GM21576 (cell line): ENCODE data around the gene NDUFAF2.

Source experiments
- ATAC-seq: cut with Tn5 transposase; IDR thresholded peaks from one replicate; pipeline ENCODE4 v1.9.1; 2021; ENCODE audit warnings: mild to moderate bottlenecking, moderate library complexity; ENCODE audit not compliant: unreplicated experiment

NDUFAF2 gene

GRCh38 chr5:61115968-61116367 is 171.0 kb downstream of the NDUFAF2 start:
- ATAC-seq: no peak

DNA sequence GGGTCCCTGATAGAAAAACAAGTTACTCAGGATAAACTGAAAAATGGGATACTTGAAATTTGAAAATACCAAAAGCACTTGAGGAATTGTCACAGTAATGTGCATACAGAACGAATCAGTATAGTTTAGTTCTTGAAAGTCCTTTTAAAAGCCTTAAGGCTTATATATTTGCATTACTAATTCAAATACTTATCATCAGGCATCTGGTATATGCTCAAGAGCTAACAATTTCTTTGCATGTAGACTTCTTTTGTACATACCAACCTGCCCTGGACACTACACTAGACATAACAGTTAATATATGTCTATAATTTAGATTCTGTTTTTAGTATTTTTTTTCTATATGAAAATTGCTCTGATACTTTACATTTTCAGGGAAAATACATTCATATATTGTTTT is 174.1 kb downstream of the NDUFAF2 start:
- ATAC-seq: no peak

DNA sequence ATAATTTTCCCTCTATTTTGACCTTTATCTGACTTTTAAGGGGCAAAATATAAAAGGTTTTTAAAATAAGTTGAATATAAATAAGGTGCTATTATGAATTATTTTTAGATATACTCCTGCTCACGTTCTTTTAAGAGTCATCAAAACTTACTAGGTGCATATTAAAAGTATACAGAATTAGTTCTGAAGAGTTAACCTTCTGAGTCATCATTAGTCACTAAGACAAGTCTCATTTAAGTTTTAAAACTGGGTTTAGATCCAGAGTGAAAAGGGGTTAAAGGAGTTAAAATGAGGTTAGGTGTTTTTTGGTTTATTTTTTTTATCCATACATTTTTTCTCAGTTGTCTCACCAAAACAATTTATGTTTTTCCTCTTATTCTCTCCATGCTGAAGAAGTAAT is 175.5 kb downstream of the NDUFAF2 start:
- no peak for ATAC-seq

DNA sequence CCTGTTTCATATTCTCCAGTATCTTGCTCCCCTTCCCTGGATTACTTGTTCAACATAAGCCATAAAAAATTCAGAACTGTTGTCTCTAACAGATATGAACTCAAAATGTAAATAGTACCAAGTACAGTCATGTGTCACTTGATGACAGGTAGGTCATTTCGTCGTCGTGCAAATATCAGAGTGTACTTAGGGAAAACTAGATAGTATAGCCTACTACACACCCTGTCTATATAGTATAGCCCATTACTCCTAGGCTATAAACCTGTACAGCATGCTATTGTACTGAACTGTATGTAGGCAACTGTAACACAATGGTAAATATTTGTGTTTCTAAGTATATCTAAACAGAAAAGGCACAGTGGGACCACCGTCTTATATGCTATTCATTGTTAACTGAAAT is 178.1 kb downstream of the NDUFAF2 start:
- ATAC-seq: no peak

GRCh38 chr5:61130289-61130688 is 185.3 kb downstream of the NDUFAF2 start:
- ATAC-seq: no peak

DNA sequence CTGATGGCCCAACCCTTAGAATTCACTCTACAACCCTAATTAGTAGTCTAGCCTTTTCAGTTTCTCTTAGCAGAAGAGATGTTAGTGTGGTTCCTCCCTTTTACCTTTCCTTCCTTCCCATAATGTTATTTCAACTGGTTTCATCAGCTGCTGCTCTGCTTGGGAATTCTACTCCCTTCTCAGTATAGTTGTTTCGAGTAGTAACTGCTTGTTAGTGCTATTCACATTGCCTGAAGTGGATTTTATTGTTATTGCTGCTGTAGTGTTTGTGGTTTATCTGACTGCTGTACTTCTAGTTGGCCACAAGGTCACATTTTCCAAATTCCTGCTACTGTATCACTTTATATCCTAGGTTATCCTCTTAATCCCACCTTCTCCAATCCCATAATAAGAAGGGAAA is 187.6 kb downstream of the NDUFAF2 start:
- ATAC-seq: no peak

DNA sequence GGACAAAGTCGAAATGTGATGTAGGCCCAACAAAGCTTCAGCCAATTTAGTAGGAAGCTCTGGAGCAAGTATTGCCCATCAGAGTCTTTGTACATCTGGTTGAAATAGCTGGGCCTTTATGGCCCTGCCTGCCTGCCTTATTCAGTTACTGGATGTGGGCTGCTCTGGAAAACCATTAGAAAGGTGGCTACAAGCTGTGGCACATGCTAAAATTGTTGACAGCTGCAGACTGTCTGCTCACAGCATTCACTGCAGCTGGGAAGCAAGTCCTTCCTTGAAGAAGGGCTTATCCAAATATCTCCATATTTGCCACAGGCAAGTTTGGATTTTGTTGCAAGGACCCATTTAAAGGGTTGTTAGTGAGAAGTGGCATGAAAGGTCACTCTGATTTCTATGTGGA is 192.8 kb downstream of the NDUFAF2 start:
- ATAC-seq: no peak

DNA sequence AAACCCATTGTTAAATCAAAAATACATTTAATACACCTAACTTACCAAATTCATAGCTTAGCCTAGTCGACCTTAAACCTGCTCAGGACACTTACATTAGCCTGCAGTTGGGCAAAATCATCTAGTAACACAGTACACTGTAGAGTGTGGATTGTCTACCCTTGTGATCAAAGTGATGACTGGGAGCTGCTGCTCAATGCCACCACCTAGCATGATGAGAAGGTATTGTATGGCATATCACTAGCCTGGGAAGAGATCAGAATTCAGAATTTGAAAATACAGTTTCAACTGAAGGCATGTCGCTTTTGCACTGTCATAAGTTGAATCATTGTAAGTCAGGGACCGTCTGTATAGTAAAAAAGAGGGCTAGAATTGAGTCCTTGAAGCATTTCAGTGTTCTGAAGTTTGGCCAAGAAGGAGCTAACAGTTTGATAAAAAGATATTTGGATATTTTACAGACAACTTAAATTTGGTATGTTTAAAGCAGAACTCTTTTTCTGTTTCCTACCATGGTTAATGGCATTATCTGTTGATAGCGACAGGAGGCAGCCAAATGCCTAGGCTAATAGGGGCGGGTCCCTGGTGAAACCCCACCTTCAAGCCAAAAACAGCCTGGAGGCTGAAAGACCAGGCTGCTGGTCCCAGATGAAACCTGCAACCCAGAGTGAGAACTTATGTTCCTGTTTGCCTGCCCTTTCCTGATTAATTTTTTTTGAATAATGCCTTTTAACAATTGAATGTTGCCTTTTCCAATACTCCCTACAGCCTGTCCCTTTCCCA is 194.3 kb downstream of the NDUFAF2 start:
- ATAC-seq: peak; percentile 55

- ATAC-seq: no peak
Observed at GRCh38 chr5:61139931-61140330, 194.9 kb downstream of the NDUFAF2 start.

DNA sequence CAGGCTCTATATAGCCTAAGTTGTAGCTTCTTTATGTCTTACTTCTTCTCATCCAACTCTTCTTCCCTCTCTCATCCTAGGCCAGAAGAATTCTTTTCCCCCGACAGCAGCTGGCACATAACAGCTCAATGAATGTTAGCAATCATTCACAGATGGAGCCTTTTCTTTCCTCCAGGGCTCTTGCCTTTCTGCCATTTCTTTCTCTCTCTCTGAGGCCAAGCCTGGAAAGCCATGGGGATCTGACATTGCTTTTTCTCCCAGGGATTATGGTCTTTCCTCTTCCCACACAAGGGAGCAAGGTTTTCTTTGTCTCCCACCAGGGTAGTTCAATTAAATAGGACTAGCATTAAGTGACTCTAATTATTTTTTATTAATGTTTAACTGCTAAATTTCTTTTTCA is 196.8 kb downstream of the NDUFAF2 start:
- no peak for ATAC-seq

DNA sequence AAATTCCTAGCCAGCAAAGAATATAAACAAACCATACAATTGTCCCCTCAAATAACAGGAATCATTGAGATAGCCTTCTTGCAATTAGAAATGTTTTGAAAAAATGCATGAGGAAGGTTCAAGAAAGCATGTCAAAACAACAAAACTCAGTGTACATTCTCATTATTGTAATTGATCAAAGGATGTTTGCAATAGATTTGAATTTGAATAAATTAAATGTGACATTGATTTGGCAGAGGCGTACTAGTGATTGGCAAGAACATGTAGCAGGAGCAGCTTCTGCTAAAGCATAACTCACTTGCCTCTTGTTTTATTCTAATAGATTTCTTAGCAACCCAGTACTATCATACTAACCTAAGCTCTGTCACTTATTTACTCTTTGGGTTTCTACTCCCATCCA is 197.4 kb downstream of the NDUFAF2 start:
- ATAC-seq: no peak

- no peak for ATAC-seq
Observed at GRCh38 chr5:61142811-61143210, 197.8 kb downstream of the NDUFAF2 start.

DNA sequence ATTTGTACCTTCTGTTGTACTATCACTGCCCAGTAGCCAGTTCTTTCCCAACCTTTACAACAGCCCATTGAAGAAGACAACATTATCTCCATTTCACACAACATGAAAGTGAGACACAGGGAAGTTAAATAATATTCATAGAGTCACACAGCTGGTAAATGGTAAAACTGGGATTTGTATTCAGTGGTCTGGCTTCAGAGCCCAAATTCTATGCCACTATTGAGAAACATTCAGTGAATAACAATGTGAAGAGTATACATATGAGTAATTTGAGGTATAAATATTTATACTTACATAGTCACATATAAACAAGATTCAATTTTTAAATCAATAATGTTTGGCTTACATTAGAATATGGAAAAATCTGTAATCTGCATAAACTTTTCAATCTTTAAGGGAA is 203.5 kb downstream of the NDUFAF2 start:
- ATAC-seq: no peak

DNA sequence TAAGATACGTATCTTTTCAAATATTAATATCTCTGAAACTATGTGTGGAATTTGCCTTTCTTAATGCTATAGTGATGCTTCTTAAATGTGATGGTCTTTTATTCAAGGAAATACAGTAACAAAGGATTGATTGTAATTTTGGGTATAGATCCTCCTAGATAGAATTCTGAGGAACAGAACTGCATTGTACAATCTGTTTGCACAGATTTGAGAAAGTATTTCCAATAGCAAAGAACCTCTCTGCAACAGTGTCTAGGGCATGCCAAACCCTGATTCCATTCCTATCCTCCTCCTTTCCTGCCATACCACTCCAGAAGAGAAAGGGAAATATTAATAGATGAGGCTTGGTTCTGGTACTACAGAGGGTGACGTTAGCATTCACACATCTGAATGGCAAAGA is 206.9 kb downstream of the NDUFAF2 start:
- no peak for ATAC-seq

- ATAC-seq: no peak
Observed at GRCh38 chr5:61159070-61159469, 214.1 kb downstream of the NDUFAF2 start.

DNA sequence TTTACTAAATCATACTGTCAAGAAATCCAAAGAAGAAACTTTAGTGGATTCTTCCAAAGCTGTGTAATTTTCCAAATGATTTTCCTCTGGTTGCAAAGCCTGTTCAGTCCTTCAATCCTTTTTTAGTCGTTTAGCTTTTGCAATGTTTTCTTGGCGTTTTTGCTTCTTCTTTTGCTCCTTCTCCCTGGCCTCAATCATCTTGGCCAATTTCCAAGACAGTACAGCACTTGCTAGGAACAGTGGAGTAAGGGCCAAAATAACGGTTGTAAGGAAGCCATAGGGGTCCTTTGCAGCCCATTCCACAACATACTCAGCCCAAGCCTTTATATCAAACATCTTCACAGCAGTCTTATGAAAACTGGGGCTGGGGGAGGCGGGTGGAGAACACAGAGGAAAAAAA is 214.8 kb downstream of the NDUFAF2 start:
- no peak for ATAC-seq

- ATAC-seq: no peak
Observed at GRCh38 chr5:61160497-61160896, 215.5 kb downstream of the NDUFAF2 start.

- peak; percentile 98 for ATAC-seq
Observed at GRCh38 chr5:61162010-61162831, 217.2 kb downstream of the NDUFAF2 start, which contains the start of gene SMIM15. TSS of gene SMIM15 (minus strand) at chr5:61162468. CDS start at chr5:61160171, 2,297 bp downstream.

GRCh38 chr5:61162832-61163567 is 218.0 kb downstream of the NDUFAF2 start:
- no peak for ATAC-seq

DNA sequence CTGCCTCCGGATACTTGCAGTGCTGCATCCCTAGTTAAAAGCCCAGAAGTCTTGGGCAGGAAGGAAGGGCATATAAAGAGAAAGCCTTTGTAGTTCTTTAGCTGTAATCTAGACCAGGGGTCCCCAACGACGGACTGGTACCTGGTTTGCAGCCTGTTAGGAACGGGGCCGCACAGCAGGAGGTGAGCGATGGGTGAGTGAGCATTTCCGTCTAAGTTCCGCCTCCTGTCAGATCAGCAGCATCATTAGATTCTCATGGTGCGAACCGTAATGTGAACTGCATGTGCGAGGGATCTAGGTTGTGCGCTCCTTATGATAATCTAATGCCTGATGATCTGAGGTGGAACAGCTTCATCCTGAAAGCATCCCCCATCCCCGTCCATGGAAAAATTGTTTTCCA is 218.9 kb downstream of the NDUFAF2 start:
- ATAC-seq: no peak

GRCh38 chr5:61167382-61167781 is 222.4 kb downstream of the NDUFAF2 start:
- ATAC-seq: no peak
